SK-N-SH treated with all-trans-retinoic acid at 6 μM for 48 hours (cell line): ENCODE data around the gene ADSS1.

Source experiments
- ATAC-seq: fragments of 200-7000 bp; cut with Tn5 transposase; 3 replicates; pipeline ENCODE4 v1.9.1; 2020; ENCODE audit warnings: mild to moderate bottlenecking, moderate library complexity
- ARNTL ChIP-seq: fragments of 450-650 bp; formaldehyde crosslinking; IDR thresholded peaks from 2 replicates; pipeline ENCODE4 v1.5.0; 2020; ENCODE audit warnings: low read depth, mild to moderate bottlenecking, moderate library complexity, borderline replicate concordance
- BACH2 ChIP-seq: fragments of 250-450 bp; sonication (Bioruptor Pico); IDR thresholded peaks from 2 replicates; pipeline ENCODE4 v1.9.0; 2021; ENCODE audit warnings: mild to moderate bottlenecking, borderline replicate concordance
- CREB5 ChIP-seq: fragments of 250-450 bp; sonication (Bioruptor Pico); IDR thresholded peaks from 2 replicates; pipeline ENCODE4 v1.5.1; 2020; ENCODE audit warnings: low read depth, mild to moderate bottlenecking, moderate library complexity
- CSDC2 ChIP-seq: fragments of 250-450 bp; sonication (Bioruptor Pico); IDR thresholded peaks from 2 replicates; pipeline ENCODE4 v1.5.0; 2020; ENCODE audit warnings: mild to moderate bottlenecking, moderate library complexity
- CSRNP3 ChIP-seq: fragments of 250-450 bp; sonication (Bioruptor Pico); IDR thresholded peaks from 2 replicates; pipeline ENCODE4 v1.5.1; 2021; ENCODE audit warnings: mild to moderate bottlenecking, moderate library complexity
- ESRRG ChIP-seq: fragments of 250-450 bp; sonication (Bioruptor Pico); IDR thresholded peaks from 2 replicates; pipeline ENCODE4 v1.6.1; 2021; ENCODE audit warnings: mild to moderate bottlenecking
- GLIS3 ChIP-seq: fragments of 250-450 bp; sonication (Bioruptor Pico); IDR thresholded peaks from 2 replicates; pipeline ENCODE4 v1.5.0; 2020; ENCODE audit warnings: mild to moderate bottlenecking, moderate library complexity
- ISL1 ChIP-seq: fragments of 250-450 bp; sonication (Bioruptor Pico); IDR thresholded peaks from 2 replicates; pipeline ENCODE4 v2.1.2; 2022; ENCODE audit warnings: mild to moderate bottlenecking, moderate library complexity
- OSR1 ChIP-seq: fragments of 250-450 bp; sonication (Bioruptor Pico); IDR thresholded peaks from 2 replicates; pipeline ENCODE4 v1.8.0; 2022; ENCODE audit warnings: moderate library complexity, mild to moderate bottlenecking, inconsistent platforms
- PATZ1 ChIP-seq: fragments of 250-450 bp; sonication (Bioruptor Pico); IDR thresholded peaks from 2 replicates; pipeline ENCODE4 v1.8.0; 2020; ENCODE audit warnings: mild to moderate bottlenecking, moderate library complexity, borderline replicate concordance
- POU6F1 ChIP-seq: fragments of 250-450 bp; sonication (Bioruptor Pico); IDR thresholded peaks from 2 replicates; pipeline ENCODE4 v1.8.0; 2021; ENCODE audit warnings: low read depth, mild to moderate bottlenecking, moderate library complexity, borderline replicate concordance
- RARB ChIP-seq: fragments of 250-450 bp; sonication (Bioruptor Pico); IDR thresholded peaks from 2 replicates; pipeline ENCODE4 v1.8.0; 2021; ENCODE audit warnings: mild to moderate bottlenecking, moderate library complexity
- SNAI2 ChIP-seq: fragments of 250-450 bp; sonication (Bioruptor Pico); IDR thresholded peaks from 2 replicates; pipeline ENCODE4 v1.5.0; 2020; ENCODE audit warnings: mild to moderate bottlenecking, moderate library complexity
- TCF4 ChIP-seq: fragments of 250-450 bp; sonication (Bioruptor Pico); IDR thresholded peaks from 2 replicates; pipeline ENCODE4 v1.8.0; 2021; ENCODE audit warnings: mild to moderate bottlenecking, moderate library complexity, borderline replicate concordance
- TOX ChIP-seq: fragments of 250-450 bp; sonication (Bioruptor Pico); IDR thresholded peaks from 2 replicates; pipeline ENCODE4 v1.8.0; 2021; ENCODE audit warnings: mild to moderate bottlenecking, moderate library complexity, borderline replicate concordance
- ZC3H10 ChIP-seq: fragments of 250-450 bp; sonication (Bioruptor Pico); IDR thresholded peaks from 2 replicates; pipeline ENCODE4 v1.5.1; 2021; ENCODE audit warnings: mild to moderate bottlenecking, moderate library complexity
- ZFP30 ChIP-seq: fragments of 450-650 bp; formaldehyde crosslinking; IDR thresholded peaks from 2 replicates; pipeline ENCODE4 v1.5.0; 2022; ENCODE audit warnings: mild to moderate bottlenecking, moderate library complexity
- ZNF565 ChIP-seq: fragments of 450-650 bp; formaldehyde crosslinking; conservative IDR thresholded peaks from 2 replicates; pipeline ENCODE4 v1.5.0; 2020; ENCODE audit warnings: low read depth, mild to moderate bottlenecking, moderate library complexity
- ZNF70 ChIP-seq: fragments of 450-650 bp; formaldehyde crosslinking; IDR thresholded peaks from 2 replicates; pipeline ENCODE4 v1.5.0; 2020; ENCODE audit warnings: mild to moderate bottlenecking, moderate library complexity
- ZNF8 ChIP-seq: fragments of 450-650 bp; formaldehyde crosslinking; IDR thresholded peaks from 2 replicates; pipeline ENCODE4 v1.5.0; 2020; ENCODE audit warnings: mild to moderate bottlenecking, moderate library complexity

The ADSS1 gene

DNA sequence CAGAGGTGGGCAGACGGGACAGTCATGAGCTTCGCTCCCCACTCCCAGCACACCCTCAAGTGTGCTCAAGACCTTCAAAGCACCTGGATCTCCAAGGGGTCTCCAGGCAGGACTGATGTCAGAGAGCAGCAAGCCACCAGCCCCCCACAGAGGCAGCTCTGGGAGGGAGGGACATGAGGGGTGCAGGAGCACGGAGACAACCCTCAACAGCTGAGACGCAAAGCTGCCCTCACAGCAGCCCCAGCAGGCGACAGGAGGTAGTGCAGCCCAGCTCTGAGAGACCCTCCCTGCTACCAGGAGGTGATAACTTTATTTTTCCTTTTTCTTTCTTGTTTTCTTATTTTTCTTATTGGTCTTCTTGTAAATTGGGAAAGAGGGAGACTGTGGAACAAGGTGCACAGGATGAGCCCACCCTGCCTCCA lies 46.8 kb downstream of the ADSS1 start:
- TF ChIP-seq RARB (CRISPR knock-in tag) (no peak), BACH2 (CRISPR knock-in tag) (no peak), ZNF565 (CRISPR knock-in tag) (no peak), PATZ1 (CRISPR knock-in tag) (no peak), TOX (CRISPR knock-in tag) (no peak), ZNF8 (CRISPR knock-in tag) (no peak), ESRRG (no peak), SNAI2 (CRISPR knock-in tag) (no peak), ARNTL (CRISPR knock-in tag) (no peak), ISL1 (CRISPR knock-in tag) (no peak), ZC3H10 (no peak), POU6F1 (CRISPR knock-in tag) (no peak)
- ATAC-seq, result no peak

- TF ChIP-seq CSDC2 (CRISPR knock-in tag) (no peak), ZNF70 (CRISPR knock-in tag) (no peak), ISL1 (CRISPR knock-in tag) (no peak), CSRNP3 (CRISPR knock-in tag) (no peak), TOX (CRISPR knock-in tag) (no peak), BACH2 (CRISPR knock-in tag) (no peak), ZFP30 (no peak), CREB5 (CRISPR knock-in tag) (no peak), ARNTL (CRISPR knock-in tag) (no peak), GLIS3 (CRISPR knock-in tag) (no peak), SNAI2 (CRISPR knock-in tag) (no peak), PATZ1 (CRISPR knock-in tag) (no peak), POU6F1 (CRISPR knock-in tag) (no peak), OSR1 (CRISPR knock-in tag) (no peak), ZC3H10 (no peak), ZNF8 (CRISPR knock-in tag) (no peak), TCF4 (CRISPR knock-in tag) (no peak)
- no peak for ATAC-seq
Observed at GRCh38 chr14:104771374-104771773, 47.3 kb downstream of the ADSS1 start.
